ENCODE measurements around the gene C5orf24. TPM values are rescaled to one million over a fixed set of nuclear protein-coding genes. Genes with fewer than 3 reads are reported as not detected.
"Not testable (repeated sequence)": the region's sequence is repeated elsewhere in the genome, so short reads cannot be mapped to it uniquely, and the experiment has no call there.

The C5orf24 gene
- total and polyA plus RNA-seq, 8 donors, result 6.0 to 17.2 (median 13.8) TPM

- WGBS, 2 donors, result 70 to 75% methylated on average over 3 of the region's 3 CpGs
- H3K36me3 ChIP-seq, result no peaks in the 10 kb centered on the region
- intact Hi-C loops (cut with DNase I), result no loop called here
- H3K4me3 ChIP-seq, result no peak overlapping the region
- H3K4me1 ChIP-seq, result peaks cover 0 to 7% (median 6%) of the 10 kb centered on the region in 3 donors
- ATAC-seq, result no peak
- no peaks in the 10 kb centered on the region for H3K9me3 ChIP-seq
- H3K27ac ChIP-seq, result no peak overlapping the region
- TF ChIP-seq, protein P1, sequence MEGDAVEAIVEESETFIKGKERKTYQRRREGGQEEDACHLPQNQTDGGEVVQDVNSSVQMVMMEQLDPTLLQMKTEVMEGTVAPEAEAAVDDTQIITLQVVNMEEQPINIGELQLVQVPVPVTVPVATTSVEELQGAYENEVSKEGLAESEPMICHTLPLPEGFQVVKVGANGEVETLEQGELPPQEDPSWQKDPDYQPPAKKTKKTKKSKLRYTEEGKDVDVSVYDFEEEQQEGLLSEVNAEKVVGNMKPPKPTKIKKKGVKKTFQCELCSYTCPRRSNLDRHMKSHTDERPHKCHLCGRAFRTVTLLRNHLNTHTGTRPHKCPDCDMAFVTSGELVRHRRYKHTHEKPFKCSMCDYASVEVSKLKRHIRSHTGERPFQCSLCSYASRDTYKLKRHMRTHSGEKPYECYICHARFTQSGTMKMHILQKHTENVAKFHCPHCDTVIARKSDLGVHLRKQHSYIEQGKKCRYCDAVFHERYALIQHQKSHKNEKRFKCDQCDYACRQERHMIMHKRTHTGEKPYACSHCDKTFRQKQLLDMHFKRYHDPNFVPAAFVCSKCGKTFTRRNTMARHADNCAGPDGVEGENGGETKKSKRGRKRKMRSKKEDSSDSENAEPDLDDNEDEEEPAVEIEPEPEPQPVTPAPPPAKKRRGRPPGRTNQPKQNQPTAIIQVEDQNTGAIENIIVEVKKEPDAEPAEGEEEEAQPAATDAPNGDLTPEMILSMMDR (IDR thresholded peaks at IDR 0.05), result no peak
- DNase-seq, result no peak
- no peak for FAIRE-seq
- H3K27me3 ChIP-seq, result no peaks in the 10 kb centered on the region
Observed at GRCh38 chr5:134879456-134879855, 33.7 kb downstream of the C5orf24 start.

- ATAC-seq; intact Hi-C loops (cut with DNase I); H3K9me3 ChIP-seq; FAIRE-seq; H3K36me3 ChIP-seq; H3K4me1 ChIP-seq; DNase-seq; H3K27me3 ChIP-seq; H3K27ac ChIP-seq; H3K4me3 ChIP-seq: not testable (repeated sequence)
- WGBS, 2 donors, result 45 to 95% methylated on average over 1 to 2 of the region's 3 CpGs
Observed at GRCh38 chr5:134880937-134881336, 35.2 kb downstream of the C5orf24 start.

GRCh38 chr5:134881711-134882110 is 35.9 kb downstream of the C5orf24 start:
- H3K36me3 ChIP-seq; FAIRE-seq; H3K4me3 ChIP-seq; intact Hi-C loops (cut with DNase I); ATAC-seq; DNase-seq; H3K9me3 ChIP-seq; H3K27me3 ChIP-seq; H3K4me1 ChIP-seq; H3K27ac ChIP-seq: not testable (repeated sequence)
- 96 to 97% methylated on average over 20 to 28 of the region's 30 CpGs for WGBS, 2 donors

- WGBS, 2 donors, result 88 to 92% methylated on average over 14 of the region's 14 CpGs
- intact Hi-C loops (cut with DNase I), result no loop called here
- ATAC-seq (no peak), DNase-seq (no peak), FAIRE-seq (no peak)
- no peaks in the 10 kb centered on the region for H3K4me1 ChIP-seq
- no peaks in the 10 kb centered on the region for H3K9me3 ChIP-seq
- H3K27ac ChIP-seq, result no peak overlapping the region
- no peaks in the 10 kb centered on the region for H3K27me3 ChIP-seq
- TF ChIP-seq, protein P1 (IDR thresholded peaks at IDR 0.05), result no peak
- H3K36me3 ChIP-seq, result no peaks in the 10 kb centered on the region
- H3K4me3 ChIP-seq, result no peak overlapping the region
Observed at GRCh38 chr5:134887593-134888159, 41.9 kb downstream of the C5orf24 start.

- Histone ChIP-seq H3K27me3 (no peaks in the 10 kb centered on the region), H3K4me3 (no peak overlapping the region), H3K27ac (no peak overlapping the region), H3K9me3 (no peaks in the 10 kb centered on the region), H3K4me1 (no peaks in the 10 kb centered on the region), H3K36me3 (no peaks in the 10 kb centered on the region)
- TF ChIP-seq, protein P1 (IDR thresholded peaks at IDR 0.05), result no peak
- no peak for DNase-seq
- no peak for ATAC-seq
- intact Hi-C loops (cut with DNase I), result no loop called here
- 87 to 89% methylated on average over 8 of the region's 8 CpGs for WGBS, 2 donors
- FAIRE-seq, result no peak
Observed at GRCh38 chr5:134889335-134889734, 43.6 kb downstream of the C5orf24 start.

DNA sequence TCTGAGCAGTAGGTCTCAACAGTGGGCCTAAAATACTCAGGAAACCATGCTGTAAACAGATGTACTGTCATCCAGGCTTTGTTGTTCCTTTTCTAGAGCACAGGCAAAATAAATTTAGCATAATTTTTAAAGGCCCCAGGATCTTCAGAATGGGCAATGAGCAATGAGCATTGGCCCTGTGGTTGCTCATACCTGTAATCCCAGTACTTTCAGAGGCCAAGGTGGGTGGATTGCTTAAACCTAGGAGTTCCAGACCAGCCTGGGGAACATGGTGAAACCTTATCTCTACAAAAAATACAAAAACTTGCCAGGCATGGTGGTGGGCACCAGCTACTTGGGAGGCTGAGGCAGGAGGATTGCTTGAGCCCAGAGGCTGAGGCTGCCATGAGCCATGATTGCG is 45.7 kb downstream of the C5orf24 start:
- TF ChIP-seq, protein P1 (IDR thresholded peaks at IDR 0.05), result no peak
- Histone ChIP-seq H3K27ac (no peak overlapping the region), H3K36me3 (no peaks in the 10 kb centered on the region), H3K4me3 (no peak overlapping the region), H3K27me3 (no peaks in the 10 kb centered on the region), H3K4me1 (no peaks in the 10 kb centered on the region), H3K9me3 (no peaks in the 10 kb centered on the region)
- no peak for FAIRE-seq
- no peak for DNase-seq
- WGBS, 2 donors, result 97 to 100% methylated on average over 1 of the region's 1 CpG
- ATAC-seq, result no peak
- intact Hi-C loops (cut with DNase I), result no loop called here
